HCT116 (cell line): ENCODE results near the gene TBC1D22B. TPM values are rescaled to one million over a fixed set of nuclear protein-coding genes. Genes with fewer than 3 reads are reported as not detected.

ENCODE experiments used
- ATAC-seq: fragments of 200-7000 bp; cut with Tn5 transposase; 2 replicates; pipeline ENCODE4 v1.9.1; 2020; ENCODE audit warnings: mild to moderate bottlenecking, moderate library complexity
- BruUV-seq: library from RNA; stranded (reverse); fragments of 400-500 nt; replicated peaks from 2 replicates; lab custom pipeline; 2021; lab: Mats Ljungman, UMichigan
- CTCF ChIA-PET: fragments of 300-600 bp; sonication (Branson Sonifier 250); formaldehyde crosslinking; loops from one replicate; lab custom pipeline; 2021; ENCODE audit warnings: antibody characterized with exemption; lab: Charles Lee
- POLR2A ChIA-PET: fragments of 300-600, 350-600 bp; sonication (Branson Sonifier 250); formaldehyde crosslinking; loops from one replicate; lab custom pipeline; 2021; ENCODE audit warnings: antibody characterized with exemption; lab: Charles Lee
- RAD21 ChIA-PET, 2 experiments: fragments of 300-600 bp; sonication (Branson Sonifier 250); formaldehyde crosslinking; loops; one replicate each; lab custom pipeline; 2023; ENCODE audit warnings: low total read pairs in 2 of 2; ENCODE audit not compliant: uncharacterized antibody in 2 of 2, unreplicated experiment in 2 of 2, low non-redundant PET in 1 of 2; lab: Charles Lee
- DNase-seq: peaks from one replicate; pipeline ENCODE4 v3.0.0-alpha.2; 2010; ENCODE audit warnings: low read depth, low spot score
- H2AFZ ChIP-seq: fragments of 200-600 bp; shearing (Covaris generic), sonication (generic); 2 replicates; pipeline ENCODE4 v1.6.1; 2017; ENCODE audit warnings: low read depth, mixed run types, mixed read lengths, antibody characterized with exemption, low read length; ENCODE audit not compliant: poor library complexity, severe bottlenecking
- H3K27ac ChIP-seq: 2 replicates; pipeline ENCODE4 v1.5.1; 2012; ENCODE audit warnings: low read depth, low read length
- H3K27me3 ChIP-seq: fragments of 200-600 bp; sonication (generic); 2 replicates; pipeline ENCODE4 v1.6.1; 2016; ENCODE audit warnings: mixed run types, low read length, mixed read lengths; ENCODE audit not compliant: insufficient read depth
- H3K36me3 ChIP-seq, 2 experiments: fragments of 200-500 bp in 1 of 2; fragments of 200-600 bp in 1 of 2; sonication (Bioruptor generic) in 1 of 2; sonication (generic) in 1 of 2; 2 replicates each; pipeline versions ENCODE4 v1.5.1 to v1.6.1; 2014 to 2016; ENCODE audit warnings: low read length in 2 of 2, inconsistent platforms in 1 of 2, mixed read lengths in 1 of 2, mixed run types in 1 of 2; ENCODE audit not compliant: insufficient read depth in 2 of 2, control insufficient read depth in 1 of 2
- H3K4me1 ChIP-seq, 2 experiments: fragments of 200-600 bp in 1 of 2; sonication (generic) in 1 of 2; 2 replicates each; pipeline versions ENCODE4 v1.5.1 to v1.6.1; 2012 to 2017; ENCODE audit warnings: low read length in 2 of 2, inconsistent platforms in 1 of 2, mild to moderate bottlenecking in 1 of 2, mixed read lengths in 1 of 2, mixed run types in 1 of 2, moderate library complexity in 1 of 2; ENCODE audit not compliant: insufficient read depth in 2 of 2, control insufficient read depth in 1 of 2
- H3K4me2 ChIP-seq: fragments of 200-600 bp; sonication (generic); 2 replicates; pipeline ENCODE4 v1.6.1; 2017; ENCODE audit warnings: mixed run types, low read length, mixed read lengths
- H3K4me3 ChIP-seq, 2 experiments: fragments of 200-600 bp in 1 of 2; sonication (generic) in 1 of 2; replicated peaks in 1 of 2; 2 replicates each; pipeline ENCODE4 v1.5.1; 2011 to 2016; ENCODE audit warnings: low read length in 2 of 2, control low read depth in 1 of 2, low read depth in 1 of 2, mild to moderate bottlenecking in 1 of 2, mixed read lengths in 1 of 2, mixed run types in 1 of 2
- H3K79me2 ChIP-seq: fragments of 200-600 bp; sonication (generic); 2 replicates; pipeline ENCODE4 v1.6.1; 2017; ENCODE audit warnings: mild to moderate bottlenecking, mixed run types, low read length, moderate library complexity, mixed read lengths; ENCODE audit not compliant: insufficient read depth
- H3K9ac ChIP-seq: fragments of 200-600 bp; sonication (generic); 2 replicates; pipeline ENCODE4 v1.6.1; 2016; ENCODE audit warnings: low read length, mixed read lengths
- H3K9me2 ChIP-seq: fragments of 200-600 bp; sonication (generic), shearing (Covaris generic); 2 replicates; pipeline ENCODE4 v1.6.1; 2017; ENCODE audit warnings: mixed run types, mild to moderate bottlenecking, moderate library complexity; ENCODE audit not compliant: insufficient read depth
- H3K9me3 ChIP-seq, 2 experiments: fragments of 200-500 bp in 1 of 2; fragments of 200-600 bp in 1 of 2; sonication (Bioruptor generic) in 1 of 2; sonication (generic) in 1 of 2; 2 replicates each; pipeline ENCODE4 v1.6.1; 2014 to 2017; ENCODE audit warnings: low read length in 2 of 2, mixed read lengths in 2 of 2, inconsistent platforms in 1 of 2, low read depth in 1 of 2, mild to moderate bottlenecking in 1 of 2, mixed run types in 1 of 2, moderate library complexity in 1 of 2; ENCODE audit not compliant: control insufficient read depth in 1 of 2, insufficient read depth in 1 of 2
- H4K20me1 ChIP-seq: fragments of 200-600 bp; sonication (generic), shearing (Covaris generic); 2 replicates; pipeline ENCODE4 v1.6.1; 2017; ENCODE audit warnings: mixed run types, mild to moderate bottlenecking, moderate library complexity; ENCODE audit not compliant: insufficient read depth
- CBX3 ChIP-seq: IDR thresholded peaks from 2 replicates; pipeline ENCODE4 v1.6.1; 2012; ENCODE audit warnings: low read depth
- ELF1 ChIP-seq: IDR thresholded peaks from 2 replicates; pipeline ENCODE4 v1.6.1; 2012; ENCODE audit warnings: low read depth, borderline replicate concordance
- FOSL1 ChIP-seq: IDR thresholded peaks from 2 replicates; pipeline ENCODE4 v1.6.1; 2012; ENCODE audit warnings: low read depth
- RAD21 ChIP-seq: IDR thresholded peaks from 2 replicates; pipeline ENCODE4 v1.6.1; 2012; ENCODE audit warnings: low read depth, mild to moderate bottlenecking
- SIN3A ChIP-seq: IDR thresholded peaks from 2 replicates; pipeline ENCODE4 v1.6.1; 2012; ENCODE audit warnings: low read depth
- intact Hi-C: fragments of 100-400 bp; cut with micrococcal nuclease; formaldehyde crosslinking; loops from 2 replicates; pipeline ENCODE4 v1.10.0; 2022
- total RNA-seq: library from RNA; stranded (reverse); gene quantifications from one replicate; pipeline ENCODE4 v1.2.1, GENCODE V29; 2021; ENCODE audit not compliant: unreplicated experiment
- TF ChIP-seq, protein P1 (sequence below), 3 experiments: fragments of 200-600 bp in 1 of 3; sonication (generic) in 1 of 3; IDR thresholded peaks in 2 of 3; conservative IDR thresholded peaks in 1 of 3; 2 replicates each; pipeline ENCODE4 v1.5.1; 2012 to 2017; ENCODE audit warnings: low read depth in 2 of 3, low read length in 2 of 3, antibody characterized with exemption in 1 of 3, borderline replicate concordance in 1 of 3, control low read depth in 1 of 3, mild to moderate bottlenecking in 1 of 3, mixed read lengths in 1 of 3, mixed run types in 1 of 3, moderate library complexity in 1 of 3; ENCODE audit not compliant: insufficient read depth in 1 of 3
- TF ChIP-seq, protein P2 (sequence below): IDR thresholded peaks from 2 replicates; pipeline ENCODE4 v1.6.1; 2012; ENCODE audit warnings: low read depth
- TF ChIP-seq, protein P3 (sequence below): IDR thresholded peaks from 2 replicates; pipeline ENCODE4 v1.6.1; 2012

Gene TBC1D22B
- total RNA-seq, 1 experiment from 2014 or later = 9.1 TPM

DNA sequence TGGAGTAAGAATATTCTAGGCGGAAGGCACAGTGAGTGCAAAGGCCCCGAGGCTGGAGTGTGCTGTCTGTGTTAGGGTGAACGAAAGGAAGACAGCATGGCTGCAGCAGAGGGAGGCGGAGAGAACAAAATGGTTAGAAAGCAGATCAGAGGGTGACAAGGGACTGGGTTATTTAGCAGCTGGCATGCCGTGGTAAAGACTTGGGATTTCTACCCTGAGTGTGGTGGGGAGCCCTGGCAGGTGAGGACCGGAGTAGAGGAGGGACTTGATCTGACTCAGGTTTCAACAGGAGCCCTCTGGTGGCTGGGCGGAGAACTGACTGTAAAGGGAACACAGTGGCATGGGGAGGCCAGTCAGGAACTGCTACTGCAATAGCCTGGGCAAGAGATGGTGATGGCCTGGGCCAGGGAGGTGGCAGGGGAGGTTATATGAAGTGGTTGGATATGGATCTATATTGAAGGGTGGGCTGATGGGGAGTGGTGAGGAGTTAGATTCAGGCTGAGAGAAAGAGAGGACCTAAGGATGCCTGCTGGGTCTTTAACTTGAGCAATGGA, 49.6 kb upstream of the TBC1D22B start:
- ChIA-PET RAD21 (no interaction called here), CTCF (interaction anchor here (1.8 to 14.5 kb wide), 4 partner anchors 156 to 441 kb away, joined by 5 to 331 read pairs (median 16); no protein-coding TSS in a partner anchor), POLR2A (interaction anchor here (1.3 kb wide), 1 partner anchor 179 kb away, joined by 4 read pairs; no protein-coding TSS in a partner anchor)
- Histone ChIP-seq H3K4me1 (peaks cover 13 to 36% of the 10 kb centered on the region in 2 experiments), H3K79me2 (no peaks in the 10 kb centered on the region), H3K4me3 (no peak overlapping the region), H2AFZ (peak overlapping the region; percentile 80), H3K4me2 (no peak overlapping the region), H3K36me3 (no peaks in the 10 kb centered on the region), H3K9ac (no peak overlapping the region), H3K27me3 (no peaks in the 10 kb centered on the region), H3K9me3 (no peaks in the 10 kb centered on the region), H4K20me1 (no peaks in the 10 kb centered on the region), H3K9me2 (no peaks in the 10 kb centered on the region), H3K27ac (no peak overlapping the region)
- no TSS peak for BruUV-seq
- intact Hi-C loops = loop anchor here (1.0 to 10.0 kb wide), 3 partner anchors 35 to 442 kb away; no protein-coding TSS in a partner anchor
- TF ChIP-seq FOSL1 = no peak
- TF ChIP-seq, protein P1, sequence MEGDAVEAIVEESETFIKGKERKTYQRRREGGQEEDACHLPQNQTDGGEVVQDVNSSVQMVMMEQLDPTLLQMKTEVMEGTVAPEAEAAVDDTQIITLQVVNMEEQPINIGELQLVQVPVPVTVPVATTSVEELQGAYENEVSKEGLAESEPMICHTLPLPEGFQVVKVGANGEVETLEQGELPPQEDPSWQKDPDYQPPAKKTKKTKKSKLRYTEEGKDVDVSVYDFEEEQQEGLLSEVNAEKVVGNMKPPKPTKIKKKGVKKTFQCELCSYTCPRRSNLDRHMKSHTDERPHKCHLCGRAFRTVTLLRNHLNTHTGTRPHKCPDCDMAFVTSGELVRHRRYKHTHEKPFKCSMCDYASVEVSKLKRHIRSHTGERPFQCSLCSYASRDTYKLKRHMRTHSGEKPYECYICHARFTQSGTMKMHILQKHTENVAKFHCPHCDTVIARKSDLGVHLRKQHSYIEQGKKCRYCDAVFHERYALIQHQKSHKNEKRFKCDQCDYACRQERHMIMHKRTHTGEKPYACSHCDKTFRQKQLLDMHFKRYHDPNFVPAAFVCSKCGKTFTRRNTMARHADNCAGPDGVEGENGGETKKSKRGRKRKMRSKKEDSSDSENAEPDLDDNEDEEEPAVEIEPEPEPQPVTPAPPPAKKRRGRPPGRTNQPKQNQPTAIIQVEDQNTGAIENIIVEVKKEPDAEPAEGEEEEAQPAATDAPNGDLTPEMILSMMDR (IDR thresholded peaks at IDR 0.05 in 2 of 3, conservative IDR thresholded peaks at IDR 0.05 in 1 of 3; ENCODE audit: borderline replicate concordance in 1 of 3, insufficient read depth in 1 of 3, low read depth in 2 of 3, low read length in 2 of 3) = peak; percentile 92 to 95 (median 94)
- TF ChIP-seq ELF1 = no peak
- TF ChIP-seq, protein P2, sequence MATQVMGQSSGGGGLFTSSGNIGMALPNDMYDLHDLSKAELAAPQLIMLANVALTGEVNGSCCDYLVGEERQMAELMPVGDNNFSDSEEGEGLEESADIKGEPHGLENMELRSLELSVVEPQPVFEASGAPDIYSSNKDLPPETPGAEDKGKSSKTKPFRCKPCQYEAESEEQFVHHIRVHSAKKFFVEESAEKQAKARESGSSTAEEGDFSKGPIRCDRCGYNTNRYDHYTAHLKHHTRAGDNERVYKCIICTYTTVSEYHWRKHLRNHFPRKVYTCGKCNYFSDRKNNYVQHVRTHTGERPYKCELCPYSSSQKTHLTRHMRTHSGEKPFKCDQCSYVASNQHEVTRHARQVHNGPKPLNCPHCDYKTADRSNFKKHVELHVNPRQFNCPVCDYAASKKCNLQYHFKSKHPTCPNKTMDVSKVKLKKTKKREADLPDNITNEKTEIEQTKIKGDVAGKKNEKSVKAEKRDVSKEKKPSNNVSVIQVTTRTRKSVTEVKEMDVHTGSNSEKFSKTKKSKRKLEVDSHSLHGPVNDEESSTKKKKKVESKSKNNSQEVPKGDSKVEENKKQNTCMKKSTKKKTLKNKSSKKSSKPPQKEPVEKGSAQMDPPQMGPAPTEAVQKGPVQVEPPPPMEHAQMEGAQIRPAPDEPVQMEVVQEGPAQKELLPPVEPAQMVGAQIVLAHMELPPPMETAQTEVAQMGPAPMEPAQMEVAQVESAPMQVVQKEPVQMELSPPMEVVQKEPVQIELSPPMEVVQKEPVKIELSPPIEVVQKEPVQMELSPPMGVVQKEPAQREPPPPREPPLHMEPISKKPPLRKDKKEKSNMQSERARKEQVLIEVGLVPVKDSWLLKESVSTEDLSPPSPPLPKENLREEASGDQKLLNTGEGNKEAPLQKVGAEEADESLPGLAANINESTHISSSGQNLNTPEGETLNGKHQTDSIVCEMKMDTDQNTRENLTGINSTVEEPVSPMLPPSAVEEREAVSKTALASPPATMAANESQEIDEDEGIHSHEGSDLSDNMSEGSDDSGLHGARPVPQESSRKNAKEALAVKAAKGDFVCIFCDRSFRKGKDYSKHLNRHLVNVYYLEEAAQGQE = no peak
- TF ChIP-seq SIN3A = no peak
- TF ChIP-seq, protein P3, sequence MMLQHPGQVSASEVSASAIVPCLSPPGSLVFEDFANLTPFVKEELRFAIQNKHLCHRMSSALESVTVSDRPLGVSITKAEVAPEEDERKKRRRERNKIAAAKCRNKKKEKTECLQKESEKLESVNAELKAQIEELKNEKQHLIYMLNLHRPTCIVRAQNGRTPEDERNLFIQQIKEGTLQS = no peak
- TF ChIP-seq RAD21 = peak; percentile 77
- TF ChIP-seq CBX3 = no peak
- peak; percentile 94 for ATAC-seq
- DNase-seq = peak; percentile 77
